ENCODE data around the gene HERPUD2.

HERPUD2 gene

GRCh38 chr7:35694784-35695472, at the start of gene HERPUD2:
Gene HERPUD2 (minus strand): TSS chr7:35695135. CDS start chr7:35694330, 805 bp downstream.
- peak; percentile 99 for DNase-seq (ENCODE audit: low read depth, low spot score)

GRCh38 chr7:35738889-35739288, 44.0 kb upstream of the HERPUD2 start:
- no peak for DNase-seq (ENCODE audit: low read depth, low spot score)

GRCh38 chr7:35736725-35737124, 41.8 kb upstream of the HERPUD2 start:
- DNase-seq (ENCODE audit: low read depth, low spot score) = no peak

- no peak for DNase-seq (ENCODE audit: low read depth, low spot score)
These were observed 40.5 kb upstream of the HERPUD2 start for GRCh38 chr7:35735396-35735795.

GRCh38 chr7:35734001-35734483, 39.1 kb upstream of the HERPUD2 start:
- DNase-seq (ENCODE audit: low read depth, low spot score) = no peak

- no peak for DNase-seq (ENCODE audit: low read depth, low spot score)
These were observed 36.4 kb upstream of the HERPUD2 start for GRCh38 chr7:35731349-35731748.

- no peak for DNase-seq (ENCODE audit: low read depth, low spot score)
These were observed 34.3 kb upstream of the HERPUD2 start for GRCh38 chr7:35729061-35729783.

- DNase-seq (ENCODE audit: low read depth, low spot score) = no peak
These were observed 33.6 kb upstream of the HERPUD2 start for GRCh38 chr7:35728412-35729060.

GRCh38 chr7:35727571-35727970, 32.6 kb upstream of the HERPUD2 start:
- no peak for DNase-seq (ENCODE audit: low read depth, low spot score)

- DNase-seq (ENCODE audit: low read depth, low spot score) = no peak
These were observed 31.7 kb upstream of the HERPUD2 start for GRCh38 chr7:35726654-35727053.

GRCh38 chr7:35725280-35725680, 30.3 kb upstream of the HERPUD2 start:
- DNase-seq (ENCODE audit: low read depth, low spot score) = no peak

GRCh38 chr7:35723011-35723410, 28.1 kb upstream of the HERPUD2 start:
- DNase-seq (ENCODE audit: low read depth, low spot score) = no peak

- no peak for DNase-seq (ENCODE audit: low read depth, low spot score)
These were observed 27.3 kb upstream of the HERPUD2 start for GRCh38 chr7:35722054-35722849.

- DNase-seq (ENCODE audit: low read depth, low spot score) = no peak
These were observed 26.4 kb upstream of the HERPUD2 start for GRCh38 chr7:35721288-35721687.

GRCh38 chr7:35720849-35721248, 25.9 kb upstream of the HERPUD2 start:
- no peak for DNase-seq (ENCODE audit: low read depth, low spot score)

- no peak for DNase-seq (ENCODE audit: low read depth, low spot score)
These were observed 25.1 kb upstream of the HERPUD2 start for GRCh38 chr7:35720032-35720431.

GRCh38 chr7:35718047-35718446, 23.1 kb upstream of the HERPUD2 start:
- no peak for DNase-seq (ENCODE audit: low read depth, low spot score)

- DNase-seq (ENCODE audit: low read depth, low spot score) = no peak
These were observed 22.6 kb upstream of the HERPUD2 start for GRCh38 chr7:35717516-35717915.

- no peak for DNase-seq (ENCODE audit: low read depth, low spot score)
These were observed 22.1 kb upstream of the HERPUD2 start for GRCh38 chr7:35717013-35717412.

GRCh38 chr7:35716038-35716803, 21.3 kb upstream of the HERPUD2 start:
- no peak for DNase-seq (ENCODE audit: low read depth, low spot score)

GRCh38 chr7:35714862-35715261, 19.9 kb upstream of the HERPUD2 start:
- peak; percentile 76 for DNase-seq (ENCODE audit: low read depth, low spot score)
